Measurements from ENCODE around the gene SLC2A2.
"Not testable (repeated sequence)": the region's sequence is repeated elsewhere in the genome, so short reads cannot be mapped to it uniquely, and the experiment has no call there.

Gene SLC2A2

DNA sequence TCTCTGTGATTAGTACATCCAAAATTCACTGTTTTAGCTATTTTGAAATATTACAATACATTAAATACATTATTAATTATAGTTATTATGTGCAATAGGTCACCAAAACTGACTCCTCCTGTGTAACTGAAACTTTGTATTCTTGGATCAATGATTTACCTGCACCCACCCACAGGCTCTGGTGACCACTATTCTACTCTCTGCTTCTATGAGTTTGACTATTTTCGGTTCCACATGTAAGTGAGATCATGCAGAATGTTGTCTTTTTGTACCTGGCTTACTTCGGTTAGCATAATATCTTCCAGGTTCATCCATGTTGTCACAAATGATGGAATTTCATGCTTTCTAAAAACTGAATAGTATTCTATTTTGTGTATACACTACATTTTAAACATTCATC is 43.8 kb downstream of the SLC2A2 start:
- DNase-seq: no peak

DNA sequence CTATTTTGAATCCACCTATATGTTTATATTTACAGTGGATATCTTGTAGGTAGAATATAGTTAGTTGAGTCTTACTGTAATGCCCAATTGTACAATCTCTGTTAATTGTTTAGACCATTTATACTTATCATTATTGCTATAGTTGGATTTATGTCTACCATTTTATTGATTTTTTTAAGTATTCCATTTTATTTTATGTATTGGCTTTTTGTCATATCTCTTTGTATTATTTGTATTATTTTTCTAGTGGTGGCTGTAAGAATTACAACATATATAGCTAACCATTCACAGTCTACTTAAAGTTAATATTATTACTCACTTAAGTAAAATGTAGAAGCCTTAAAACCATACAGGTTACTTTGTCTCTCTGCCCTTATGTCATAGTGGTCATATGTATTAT is 46.1 kb downstream of the SLC2A2 start:
- DNase-seq: no peak

DNA sequence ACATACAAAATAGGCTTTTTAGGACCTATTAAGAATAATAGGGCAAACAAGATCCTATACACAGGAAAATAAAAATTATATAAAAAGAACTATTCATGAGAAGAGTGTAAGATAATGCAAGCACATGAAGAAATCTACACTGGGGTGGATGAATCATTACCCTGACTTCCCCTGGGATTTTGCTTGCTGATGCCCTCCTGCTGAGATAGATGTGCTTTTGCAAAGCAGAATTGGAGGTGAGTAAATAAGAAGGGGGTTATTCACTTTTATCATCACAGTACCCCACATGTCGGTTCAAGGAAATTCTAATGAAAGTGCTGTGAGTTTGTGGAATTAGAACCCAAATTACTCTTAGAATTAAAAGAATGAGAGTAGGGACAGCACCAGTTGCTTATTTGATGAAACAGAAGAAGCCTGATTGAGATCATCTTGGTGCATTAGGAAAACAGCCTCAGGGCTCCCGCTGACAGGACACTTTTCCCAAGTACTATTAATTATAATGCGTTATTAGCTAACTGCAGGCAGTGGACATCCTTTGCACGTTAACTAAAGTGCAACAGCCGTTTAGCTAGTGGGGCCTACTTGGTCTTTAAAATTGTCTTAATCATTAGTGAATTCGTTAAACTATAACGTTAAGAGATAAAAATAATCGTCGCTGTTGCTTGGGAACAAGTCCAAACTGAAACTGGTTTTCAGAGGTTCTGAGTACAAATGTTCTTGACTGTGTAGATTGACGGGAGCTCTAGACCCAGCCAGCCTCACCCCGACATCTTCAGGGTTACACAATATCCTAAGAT is 48.4 kb downstream of the SLC2A2 start:
- DNase-seq: no peak

DNA sequence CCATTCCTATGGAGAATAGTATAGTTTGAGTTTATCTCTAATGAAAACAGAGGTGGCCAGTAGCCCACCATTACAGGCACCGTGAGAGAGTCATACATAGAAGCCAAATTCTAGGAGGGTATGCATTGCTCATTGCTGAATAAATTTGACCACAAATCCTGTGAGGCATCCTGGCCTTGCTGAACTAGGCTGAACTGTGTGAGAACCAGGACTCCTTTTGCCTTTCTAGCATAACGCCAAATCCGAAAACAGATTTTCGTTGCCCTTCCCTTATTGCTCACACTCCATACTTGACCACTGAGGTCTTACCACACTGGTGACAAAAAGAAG is 50.4 kb downstream of the SLC2A2 start:
- no peak for DNase-seq

DNA sequence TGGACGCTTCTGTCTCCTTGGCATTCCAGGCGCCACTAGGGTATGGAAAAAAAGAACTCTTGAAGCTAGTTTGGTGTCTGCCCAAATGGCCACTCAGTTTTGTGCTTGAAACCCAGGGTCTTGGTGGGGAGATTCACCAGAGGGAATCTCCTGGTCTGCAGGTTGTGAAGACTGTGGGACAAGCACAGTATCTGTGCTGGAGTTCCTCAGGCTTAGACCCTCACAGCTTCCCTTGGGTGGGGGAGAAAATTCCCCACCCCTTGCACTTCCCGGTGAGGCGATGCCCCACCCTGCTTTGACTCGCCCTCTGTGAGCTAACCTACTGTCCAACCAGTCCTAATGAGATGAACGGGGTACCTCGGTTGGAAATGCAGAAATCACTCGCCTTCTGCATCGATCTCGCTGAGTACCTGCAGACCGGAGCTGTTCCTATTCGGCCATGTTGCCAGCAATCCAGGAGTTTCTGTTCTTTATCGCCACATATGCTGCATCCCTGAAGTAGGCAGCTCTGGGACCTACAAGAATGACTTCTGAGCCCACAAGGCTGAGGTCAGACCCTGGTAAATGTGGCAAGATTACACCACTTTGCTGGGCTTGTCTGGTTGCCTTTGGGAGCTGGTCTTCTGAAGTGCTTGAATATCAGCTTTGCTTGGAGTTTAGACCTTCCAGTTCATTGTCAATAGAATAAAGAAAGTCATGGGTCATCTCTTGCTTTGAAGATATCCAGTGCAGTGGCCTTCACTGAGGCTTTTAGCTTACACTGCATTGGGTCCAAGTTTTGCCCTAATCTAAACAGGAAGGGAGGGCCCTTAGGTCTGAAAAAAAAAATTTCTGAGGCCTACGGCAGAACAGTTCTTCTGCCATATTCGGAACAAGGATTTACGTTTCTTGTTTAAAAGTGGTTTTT is 51.0 kb downstream of the SLC2A2 start:
- no peak for DNase-seq

DNA sequence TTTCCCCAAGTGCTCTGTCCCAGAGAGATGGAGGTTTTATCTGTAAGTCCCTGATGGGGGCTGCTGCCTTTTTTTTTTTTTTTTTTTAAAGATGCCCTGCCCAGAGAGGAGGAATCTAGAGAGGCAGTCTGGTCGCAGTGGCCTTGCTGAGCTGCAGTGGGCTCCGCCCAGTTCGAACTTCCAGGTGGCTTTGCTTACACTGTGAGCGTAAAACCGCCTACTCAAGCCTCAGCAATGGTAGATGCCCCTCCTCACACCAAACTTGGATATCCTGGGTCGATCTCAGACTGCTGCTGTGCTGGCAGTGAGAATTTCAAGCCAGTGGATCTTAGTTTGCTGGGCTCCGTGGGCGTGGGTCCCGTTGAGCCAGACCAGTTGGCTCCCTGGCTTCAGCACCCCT is 51.6 kb downstream of the SLC2A2 start:
- DNase-seq: no peak

DNA sequence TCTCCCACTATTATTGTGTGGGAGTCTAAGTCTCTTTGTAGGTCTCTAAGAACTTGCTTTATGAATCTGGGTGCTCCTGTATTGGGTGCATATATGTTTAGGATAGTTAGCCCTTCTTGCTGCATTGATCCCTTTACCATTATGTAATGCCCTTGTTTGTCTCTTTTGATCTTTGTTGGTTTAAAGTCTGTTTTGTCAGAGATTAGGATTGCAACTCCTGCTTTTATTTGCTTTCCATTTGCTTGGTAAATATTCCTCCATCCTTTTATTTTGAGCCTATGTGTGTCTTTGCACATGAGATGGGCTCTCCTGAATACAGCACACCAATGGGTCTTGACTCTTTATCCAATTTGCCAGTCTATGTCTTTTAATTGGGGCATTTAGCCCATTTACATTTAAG is 53.6 kb downstream of the SLC2A2 start:
- not testable (repeated sequence) for DNase-seq

DNA sequence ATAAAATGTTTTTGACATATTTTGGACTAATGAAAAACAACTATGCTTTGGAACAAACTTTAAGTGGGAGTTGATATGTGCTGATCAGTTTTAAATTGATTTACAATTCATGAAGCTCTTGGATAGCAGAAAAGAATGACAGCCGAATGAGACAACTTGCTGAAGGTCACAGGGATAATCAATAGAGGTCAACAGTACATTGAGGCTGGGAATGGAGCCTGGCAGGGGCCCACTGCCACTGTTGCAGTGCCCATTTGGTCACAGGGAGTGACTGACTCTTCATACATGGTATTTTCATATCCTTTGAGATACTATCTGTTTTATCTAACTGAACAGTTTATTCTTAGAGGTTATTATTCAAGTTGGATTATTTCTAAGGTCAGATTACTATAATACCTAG is 59.4 kb downstream of the SLC2A2 start:
- no peak for DNase-seq

DNA sequence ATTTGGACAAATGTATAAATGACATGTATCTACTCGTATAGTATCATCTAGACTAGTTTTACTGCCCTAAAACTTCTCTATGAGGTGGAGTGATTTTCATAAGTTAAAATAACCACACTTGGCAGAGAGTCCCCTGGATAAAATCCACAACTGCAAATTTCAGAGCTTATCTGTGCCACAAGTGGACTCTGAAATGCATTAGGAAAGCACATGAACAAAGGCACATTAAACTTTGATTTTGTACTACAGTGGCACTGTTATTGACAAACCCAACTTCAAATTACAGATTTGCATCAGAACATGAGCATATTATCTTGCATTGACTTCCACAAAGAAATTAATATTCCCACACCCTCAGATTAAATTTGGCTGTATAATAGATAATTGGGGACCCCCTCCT is 60.0 kb downstream of the SLC2A2 start:
- DNase-seq: no peak

DNA sequence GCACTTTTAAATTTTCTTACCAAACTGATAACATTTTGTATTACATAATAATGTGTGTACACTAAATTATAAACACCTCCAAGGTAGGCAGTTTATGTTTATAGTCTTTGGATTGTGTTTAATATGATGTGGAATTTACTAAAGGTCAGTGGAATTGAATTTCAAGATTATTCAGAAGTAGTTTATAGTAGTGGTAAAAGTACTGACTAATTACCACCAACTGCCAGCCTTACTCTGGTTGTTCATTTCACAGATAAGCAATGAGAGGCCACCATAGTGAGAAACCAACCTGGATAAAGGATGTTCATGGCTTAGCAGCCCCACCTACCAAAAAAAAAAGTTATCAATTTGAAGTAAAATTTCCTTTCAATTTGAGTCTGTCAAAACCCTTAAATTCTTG is 64.1 kb downstream of the SLC2A2 start:
- DNase-seq: no peak

DNA sequence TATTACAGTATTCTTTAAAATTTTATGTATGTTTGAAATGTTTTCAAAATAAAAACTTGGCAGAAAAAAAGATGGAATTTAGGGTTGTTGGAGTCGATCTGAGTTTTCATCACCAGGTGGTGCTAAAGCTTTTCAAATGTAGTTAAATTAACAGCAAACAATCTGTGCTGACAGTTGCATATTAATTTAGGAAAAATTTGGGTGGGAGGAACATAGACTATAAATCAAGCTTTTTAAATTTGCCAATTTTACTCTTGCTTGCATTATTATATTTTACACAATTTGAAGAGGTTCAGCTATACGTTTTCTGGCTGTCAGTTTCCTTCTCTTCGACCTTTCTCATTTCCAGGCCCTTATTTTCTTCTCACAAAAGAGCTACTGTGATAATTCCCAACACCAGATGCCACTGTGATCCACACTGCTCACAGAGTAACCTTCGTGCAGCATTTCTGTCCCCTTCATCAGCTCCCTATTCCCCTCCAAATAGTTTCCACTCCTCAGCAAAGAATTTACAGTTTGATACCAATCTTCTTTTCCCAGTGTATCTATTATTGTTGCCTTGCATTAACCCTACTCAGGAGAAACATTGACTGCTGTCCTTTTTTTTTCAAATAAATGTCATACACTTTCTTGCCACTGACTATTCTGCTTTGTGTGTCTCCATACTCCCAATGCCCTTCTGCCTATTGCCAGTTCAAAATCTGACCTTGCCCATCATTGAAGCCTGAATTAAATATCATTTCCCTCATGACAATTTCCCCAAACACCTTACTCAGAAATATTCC is 64.7 kb downstream of the SLC2A2 start:
- peak; percentile 60 for DNase-seq

DNA sequence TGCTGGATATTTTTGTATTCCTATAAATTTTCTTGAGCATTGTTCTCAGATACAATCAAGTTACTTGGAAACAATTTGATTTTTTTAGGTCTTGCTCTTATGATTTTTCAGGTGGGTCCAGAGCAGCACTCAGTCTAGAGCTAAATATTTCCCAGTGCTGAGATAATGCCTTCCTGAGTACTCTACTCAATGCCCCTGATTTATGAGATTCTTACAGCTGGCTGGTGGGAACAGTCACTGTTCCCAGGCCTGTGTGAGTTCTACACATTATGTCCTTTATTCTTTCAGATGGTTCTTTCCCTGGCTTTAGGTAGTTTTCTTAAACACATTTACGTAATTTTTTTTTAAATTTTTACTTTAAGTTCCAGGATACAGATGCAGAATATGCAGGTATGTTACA is 67.1 kb downstream of the SLC2A2 start:
- no peak for DNase-seq

DNA sequence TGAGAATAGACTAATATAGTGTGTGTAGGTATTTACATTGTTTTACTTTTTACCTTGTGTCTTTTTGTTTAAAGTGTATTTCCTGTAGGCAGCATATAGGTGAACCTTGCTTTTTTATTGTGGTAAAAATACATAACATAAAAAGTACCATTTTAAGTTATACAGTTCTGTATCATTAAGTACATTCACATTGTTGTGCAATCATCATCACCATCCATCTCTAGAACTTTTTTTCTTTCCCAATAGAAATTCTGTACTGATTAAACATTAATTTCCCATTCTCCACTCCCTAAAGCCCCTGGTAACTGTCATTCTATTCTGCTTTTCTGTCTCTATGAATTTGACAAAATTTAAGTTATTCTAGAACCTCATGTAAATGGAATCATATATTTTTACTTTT is 69.9 kb downstream of the SLC2A2 start:
- DNase-seq: no peak

DNA sequence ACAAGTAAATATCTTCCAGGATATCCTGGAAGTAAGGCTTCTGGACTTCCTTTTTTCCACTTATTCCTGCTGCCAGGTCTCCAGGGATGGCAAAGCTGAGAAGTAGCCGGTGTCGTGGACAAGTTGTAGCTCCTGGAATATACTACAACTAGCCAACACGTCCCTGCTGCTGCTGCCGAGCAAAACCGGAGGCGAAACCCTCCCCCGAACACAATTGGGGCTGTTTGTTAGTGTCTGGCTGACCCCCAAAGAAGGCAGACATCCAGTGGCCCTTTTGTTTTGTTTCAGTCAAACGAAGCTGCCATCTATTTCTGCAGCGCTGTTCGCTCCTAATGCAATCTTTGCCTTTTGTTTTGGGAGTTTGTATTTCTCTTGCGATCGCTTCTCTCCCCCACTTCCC is 72.8 kb downstream of the SLC2A2 start:
- no peak for DNase-seq

DNA sequence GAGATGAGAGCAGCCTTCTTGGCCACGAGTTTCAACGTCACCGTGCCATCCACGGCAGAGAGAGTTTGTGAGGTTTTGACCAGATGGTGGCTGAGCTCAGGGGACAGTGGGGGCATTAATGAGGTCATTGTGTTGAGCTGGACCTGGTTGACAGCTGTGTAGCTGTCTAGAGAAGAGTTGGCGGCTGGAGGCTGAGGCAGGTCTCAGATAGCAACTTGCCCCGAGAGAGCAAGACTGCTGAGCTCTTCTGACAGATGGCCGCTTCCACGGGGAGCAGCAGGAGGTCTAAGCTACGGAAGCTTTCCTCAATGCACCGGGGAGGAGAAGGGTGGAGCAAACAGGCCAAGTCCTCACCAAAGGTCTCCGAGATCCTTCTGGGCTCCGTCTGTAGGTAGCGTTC is 73.3 kb downstream of the SLC2A2 start:
- DNase-seq: peak; percentile 54

DNA sequence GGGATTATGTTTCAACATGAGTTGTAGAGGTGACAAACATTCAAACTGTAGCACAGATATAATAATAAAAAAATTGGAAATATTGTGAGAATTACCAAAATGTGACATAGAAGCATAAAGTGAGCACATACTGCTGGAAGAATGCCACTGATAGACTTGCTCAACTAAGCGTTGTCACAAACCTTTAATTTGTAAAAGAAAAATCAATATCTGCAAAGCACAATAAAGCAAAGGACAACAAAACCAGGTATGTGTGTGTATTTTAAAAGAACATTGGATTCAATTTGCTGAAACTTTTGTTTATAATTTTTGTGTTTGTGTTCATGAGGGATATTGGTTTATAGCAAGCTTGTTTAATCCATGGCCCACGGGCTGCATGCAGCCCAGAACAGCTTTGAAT is 77.3 kb downstream of the SLC2A2 start:
- no peak for DNase-seq

DNA sequence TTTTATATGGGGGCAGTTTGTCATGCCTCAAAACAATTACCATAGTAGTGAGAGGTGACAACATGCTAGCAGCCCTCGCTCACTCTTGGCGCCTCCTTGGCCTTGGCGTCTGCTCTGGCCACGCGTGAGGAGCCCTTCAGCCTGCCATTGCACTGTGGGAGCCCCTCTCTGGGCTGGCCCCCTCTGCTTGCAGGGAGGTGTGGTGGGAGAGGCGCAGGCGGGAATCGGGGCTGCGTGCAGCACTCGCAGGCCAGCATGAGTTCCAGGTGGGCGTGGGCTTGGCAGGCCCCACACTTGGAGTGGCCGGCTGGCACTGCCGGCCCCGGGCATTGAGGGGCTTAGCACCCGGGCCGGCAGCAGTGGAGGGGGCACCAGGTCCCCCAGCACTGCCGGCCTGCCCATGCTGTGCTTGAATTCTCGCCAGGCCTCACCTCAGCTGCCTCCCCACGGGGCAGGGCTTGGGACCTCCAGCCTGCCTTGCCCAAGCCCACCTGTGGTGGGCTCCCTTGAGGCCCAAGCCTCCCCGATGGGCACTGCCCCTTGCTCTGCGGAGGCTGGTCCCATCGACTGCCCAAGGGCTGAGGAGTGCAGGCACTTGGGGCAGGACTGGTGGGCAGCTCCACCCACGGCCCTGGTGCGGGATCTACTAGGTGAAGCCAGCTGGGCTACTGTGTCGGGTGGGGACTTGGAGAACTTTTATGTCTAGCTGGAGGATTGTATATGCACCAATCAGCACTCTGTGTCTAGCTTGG is 79.3 kb downstream of the SLC2A2 start:
- no peak for DNase-seq

Data from NCI-H446 treated with DMSO at 0.1 percent for 48 hours (cell line).